Stimulated activated CD4-positive, alpha-beta T cell treated with anti-CD3 and anti-CD28 coated beads, TNF-alpha, amount 100 ng/mL, for 1 hour (primary cell): ENCODE measurements around the gene MEGF6.

ENCODE experiments used
- DNase-seq, 3 donors: peaks; one replicate each; pipeline ENCODE4 v3.0.0-alpha.2; 2020; ENCODE audit warnings: low read depth in 3 of 3, low spot score in 1 of 3

The MEGF6 gene

DNA sequence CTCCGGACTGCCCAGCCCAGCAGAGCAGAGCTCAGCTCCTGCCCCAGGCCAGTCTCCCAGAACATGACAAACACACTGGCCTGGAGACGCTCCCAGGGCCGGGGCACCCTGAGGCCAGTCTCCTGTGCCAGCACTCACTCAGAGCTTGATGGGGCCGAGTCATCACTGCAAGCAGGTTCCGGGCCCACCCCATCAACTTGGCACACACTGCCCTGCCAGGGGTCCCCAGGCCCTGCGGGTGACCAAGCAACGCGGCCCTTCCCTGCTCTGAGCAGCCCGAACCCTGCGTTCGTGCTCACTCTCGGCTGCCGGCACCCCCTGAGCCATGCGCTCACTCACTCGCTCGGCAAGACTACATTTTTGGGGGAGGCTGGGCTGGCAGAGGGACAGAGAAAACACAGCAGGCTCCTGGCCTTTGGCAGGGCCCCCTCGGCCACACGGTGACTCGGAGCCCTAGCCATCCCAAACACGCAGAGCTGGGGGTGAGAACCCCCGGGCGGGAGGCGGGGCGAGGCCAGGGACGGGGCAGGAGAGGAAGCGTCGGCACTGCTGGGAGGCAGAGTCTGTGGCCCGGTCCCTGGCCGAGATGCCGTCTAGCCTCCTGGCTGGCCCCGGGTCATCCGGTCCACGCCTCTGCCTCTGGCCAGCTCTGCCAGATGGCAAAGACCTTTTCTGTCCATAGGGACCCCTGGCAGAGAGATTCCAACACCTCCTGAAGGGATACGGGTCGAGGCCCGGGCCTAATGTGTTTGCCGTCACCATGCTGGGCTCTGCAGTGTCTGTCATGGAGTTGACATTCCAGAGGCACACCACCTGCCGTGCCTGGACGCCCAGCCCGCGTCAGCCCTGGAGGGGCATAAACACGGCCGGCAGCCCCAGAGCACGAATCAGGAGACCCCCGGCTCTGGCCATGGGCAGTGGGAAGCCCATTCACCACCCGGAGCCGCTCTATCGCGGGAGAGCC is 68.0 kb downstream of the MEGF6 start:
- DNase-seq, result no peak

DNA sequence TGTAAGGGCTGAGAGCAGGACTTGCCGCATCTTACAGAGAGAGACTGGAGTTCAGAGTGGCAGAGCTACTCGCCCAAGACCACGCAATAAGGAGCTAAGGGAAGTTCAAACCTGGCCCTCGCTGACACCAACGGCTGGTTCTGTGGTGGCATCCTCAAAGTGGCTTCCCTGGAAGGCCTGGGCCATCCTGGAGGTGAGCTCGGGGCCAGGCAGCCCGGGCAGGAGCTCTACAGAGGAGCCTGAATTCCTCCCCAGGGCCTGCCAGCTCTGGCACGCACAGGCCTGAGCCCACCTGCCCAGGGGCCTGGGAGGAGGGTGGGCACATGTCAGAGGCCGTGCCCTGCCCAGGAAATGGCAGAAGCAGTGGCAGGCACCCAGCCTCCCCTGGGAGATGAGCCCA is 68.6 kb downstream of the MEGF6 start:
- no peak for DNase-seq

DNA sequence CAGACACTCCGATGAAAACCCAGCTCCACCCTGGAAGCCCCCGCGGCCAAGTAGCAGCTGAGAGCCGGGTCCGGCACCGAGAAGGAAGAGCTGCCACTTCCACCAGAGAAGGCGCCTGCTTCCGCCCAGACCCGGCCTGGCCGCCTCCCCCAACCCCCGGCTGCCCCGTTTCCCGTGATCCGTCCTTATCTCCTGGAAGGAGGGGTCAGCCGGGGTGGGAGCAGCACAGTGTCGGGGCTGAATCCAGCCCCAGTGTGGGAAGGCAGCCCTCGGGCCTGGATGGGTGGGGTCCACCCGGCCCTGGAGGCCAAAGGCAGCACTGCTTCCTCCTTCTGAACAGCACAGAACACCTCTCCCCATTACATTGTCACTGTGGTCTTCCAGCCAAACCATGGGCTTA is 69.4 kb downstream of the MEGF6 start:
- no peak for DNase-seq

DNA sequence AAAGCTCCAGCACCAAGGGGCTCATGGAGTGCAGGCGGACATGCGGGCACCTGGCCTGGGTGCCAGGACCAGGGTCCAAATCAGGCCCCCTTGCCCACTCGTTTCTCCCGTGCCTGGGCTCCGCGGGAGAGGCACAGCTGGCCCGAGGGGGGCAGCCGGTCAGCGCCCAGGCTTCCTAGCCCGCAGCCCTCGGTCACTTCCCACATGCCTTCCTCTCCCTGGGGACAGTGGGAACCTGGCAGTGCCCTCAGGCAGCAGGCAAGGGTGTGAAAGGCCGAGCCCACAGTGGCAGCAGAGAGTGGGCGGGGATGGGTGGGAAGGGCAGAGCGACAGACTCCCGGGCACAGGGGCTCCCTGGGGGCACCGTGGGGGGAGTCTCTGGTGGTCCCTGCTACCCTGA is 69.8 kb downstream of the MEGF6 start:
- DNase-seq, result no peak

DNA sequence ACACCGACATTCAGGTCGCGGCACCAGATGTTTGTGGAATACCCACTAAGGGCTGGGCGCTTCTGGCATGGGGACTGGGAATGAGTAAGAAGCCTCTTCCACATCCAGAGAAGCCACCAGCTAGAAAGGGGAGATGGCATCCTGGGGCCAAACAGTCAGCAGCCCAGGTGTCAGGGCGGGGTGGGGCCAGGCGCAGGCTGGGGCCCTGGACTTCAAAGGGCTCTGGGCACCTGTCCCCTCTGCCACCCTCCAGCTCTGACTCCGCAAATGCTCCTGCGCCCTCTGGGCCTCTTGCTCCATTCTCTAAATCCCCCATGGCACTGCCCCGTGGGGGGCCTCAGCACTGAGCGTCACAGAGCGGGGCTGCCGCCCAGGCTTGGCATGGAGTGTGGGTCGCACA is 70.4 kb downstream of the MEGF6 start:
- no peak for DNase-seq

DNA sequence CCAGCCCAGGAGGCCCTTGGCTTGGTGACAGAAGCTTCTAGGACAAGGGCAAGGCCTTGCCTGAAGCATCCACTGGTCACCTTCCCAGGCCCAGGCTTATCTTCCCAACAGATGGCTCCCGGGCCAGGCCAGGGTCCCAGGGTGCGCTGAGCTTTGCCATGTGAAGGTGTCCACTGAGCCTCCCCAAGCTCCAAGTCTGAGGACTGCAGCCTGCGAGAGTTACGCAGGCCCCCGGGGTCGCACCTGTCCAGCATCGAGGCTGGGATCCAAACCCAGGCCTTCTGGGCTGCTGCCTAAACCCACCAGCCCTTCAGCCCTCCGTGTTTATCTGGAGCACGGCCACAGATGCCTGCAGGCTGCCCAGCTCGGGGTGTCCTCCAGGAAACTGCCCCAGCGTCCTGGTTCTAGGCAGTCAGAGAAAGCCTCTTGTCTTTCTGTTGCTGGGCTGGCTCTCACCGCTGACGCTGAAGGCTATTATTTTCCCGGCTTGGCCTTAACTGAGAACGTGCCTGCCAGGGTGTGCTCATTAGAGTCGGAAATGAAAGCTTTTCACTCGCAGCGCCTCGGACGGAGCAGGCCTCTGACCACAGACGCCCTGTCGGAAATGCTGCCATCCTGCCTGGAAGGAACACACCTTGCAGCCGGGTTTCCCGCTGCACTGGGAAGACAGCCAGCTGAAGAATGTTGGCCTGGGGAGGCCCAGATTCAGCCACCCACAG is 71.4 kb downstream of the MEGF6 start:
- DNase-seq, result no peak

DNA sequence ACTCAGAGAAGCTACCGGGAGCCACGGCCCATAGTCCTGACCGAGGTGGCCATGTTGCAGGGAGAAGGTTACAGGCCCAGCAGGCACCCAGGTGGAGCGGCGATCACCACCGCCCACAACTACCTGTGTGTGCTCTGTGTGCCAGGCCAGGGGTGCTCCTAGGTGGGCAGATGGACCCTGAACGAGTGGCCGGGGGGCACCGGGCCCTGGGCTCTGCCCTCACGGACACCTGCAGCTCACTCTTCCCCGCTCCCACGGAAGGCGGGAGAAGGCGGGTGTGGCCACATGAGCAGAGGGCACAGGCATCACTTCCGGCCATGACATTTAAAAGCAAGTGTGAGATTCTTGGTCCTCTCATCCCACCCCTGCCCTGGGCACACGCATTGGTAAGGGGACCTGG is 73.9 kb downstream of the MEGF6 start:
- DNase-seq, result no peak

DNA sequence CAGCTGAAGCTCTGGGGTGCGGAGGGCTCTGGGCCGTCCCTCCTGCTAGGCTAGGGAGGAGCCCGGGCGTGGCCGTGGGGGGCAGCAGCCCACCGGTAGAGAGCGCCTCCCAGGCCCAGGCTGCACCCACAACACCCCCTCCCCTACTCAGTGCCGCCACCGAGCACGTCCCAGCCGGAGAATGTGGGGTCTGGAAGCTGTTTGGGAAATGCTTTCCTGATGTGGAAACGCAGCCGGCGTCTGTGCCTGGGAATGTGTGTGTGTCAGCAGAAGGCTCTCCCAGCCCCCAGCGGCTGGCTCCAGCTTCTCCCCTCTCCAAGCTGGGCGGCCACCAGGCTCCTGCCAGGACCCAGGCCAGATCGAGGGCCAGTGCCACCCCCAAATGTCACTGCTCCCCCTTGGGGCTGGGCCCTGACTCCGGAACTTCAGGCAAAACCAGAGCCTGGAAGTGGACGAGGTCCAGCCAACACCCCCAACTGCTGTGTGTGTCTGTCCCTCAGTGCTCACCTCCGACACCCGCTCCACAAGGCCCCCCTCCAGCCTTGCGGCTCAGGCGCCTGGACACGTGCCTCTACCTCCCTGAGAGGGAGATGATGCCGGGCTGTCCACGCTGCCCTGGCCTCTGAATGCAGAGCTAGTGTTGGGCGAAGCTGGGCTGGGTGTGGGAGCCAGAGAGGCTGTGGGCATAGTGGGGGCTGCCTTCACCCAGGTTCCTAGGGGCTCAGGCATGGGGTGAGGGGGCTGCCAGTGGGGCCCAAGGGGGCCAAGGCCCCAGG is 74.7 kb downstream of the MEGF6 start:
- no peak for DNase-seq

DNA sequence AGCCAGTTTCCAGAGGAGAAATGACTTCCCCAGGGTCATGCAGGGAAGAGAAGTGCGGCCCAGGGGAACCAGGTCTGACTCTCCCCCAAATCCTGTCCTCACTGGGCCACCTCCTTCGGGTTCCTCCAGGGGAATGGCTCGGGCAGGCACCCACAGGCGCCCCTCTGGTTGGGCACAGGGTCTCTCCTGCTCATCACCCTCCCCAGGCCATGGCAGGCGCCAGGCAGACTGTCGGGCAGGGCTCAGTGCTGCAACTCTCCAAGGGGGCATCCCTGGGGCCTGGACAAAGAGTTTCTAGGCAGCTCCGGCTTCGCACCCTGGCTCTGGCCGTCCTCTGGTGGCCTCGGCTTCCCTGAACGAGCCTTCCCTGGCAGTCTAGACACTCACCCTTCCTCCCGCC is 75.6 kb downstream of the MEGF6 start:
- no peak for DNase-seq

DNA sequence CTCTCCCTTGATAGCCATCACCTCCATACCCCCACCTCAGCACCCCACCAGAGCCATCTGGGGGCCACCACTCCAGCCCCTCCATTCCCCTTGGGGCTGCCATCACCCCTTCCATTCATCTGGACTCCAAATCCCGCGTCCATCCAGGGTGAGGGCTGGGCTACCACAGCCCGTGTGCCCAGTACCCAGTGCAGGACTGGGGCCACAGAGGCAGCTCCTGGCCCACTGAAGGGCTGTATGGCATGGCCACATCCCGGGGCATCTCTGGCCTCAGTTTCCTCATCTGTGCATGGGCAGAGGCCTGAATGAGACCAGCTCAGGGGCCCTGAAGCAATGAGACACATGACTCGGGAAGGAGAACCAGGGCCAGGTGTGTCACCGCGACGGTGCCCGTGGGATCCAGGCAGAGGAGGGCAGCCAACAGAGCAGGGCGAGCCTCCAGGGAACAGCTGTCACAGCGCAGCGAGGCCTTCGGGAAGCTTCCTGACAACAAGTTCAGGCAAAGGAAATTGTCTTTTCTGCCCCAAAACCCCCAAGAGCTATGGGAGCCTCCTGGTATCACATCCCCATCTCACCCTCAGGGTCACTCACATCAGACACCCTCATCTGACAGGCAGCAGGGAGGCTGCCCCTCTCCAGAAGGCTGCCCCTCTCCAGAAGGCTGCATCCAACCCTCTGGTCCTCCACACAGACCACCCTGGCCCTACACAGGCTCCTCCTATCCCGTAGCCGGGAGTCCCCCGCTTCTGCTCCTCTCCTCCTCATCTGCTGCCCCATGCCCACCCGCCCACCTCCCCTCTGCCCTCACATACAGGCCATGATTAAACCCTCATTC is 76.3 kb downstream of the MEGF6 start:
- no peak for DNase-seq

DNA sequence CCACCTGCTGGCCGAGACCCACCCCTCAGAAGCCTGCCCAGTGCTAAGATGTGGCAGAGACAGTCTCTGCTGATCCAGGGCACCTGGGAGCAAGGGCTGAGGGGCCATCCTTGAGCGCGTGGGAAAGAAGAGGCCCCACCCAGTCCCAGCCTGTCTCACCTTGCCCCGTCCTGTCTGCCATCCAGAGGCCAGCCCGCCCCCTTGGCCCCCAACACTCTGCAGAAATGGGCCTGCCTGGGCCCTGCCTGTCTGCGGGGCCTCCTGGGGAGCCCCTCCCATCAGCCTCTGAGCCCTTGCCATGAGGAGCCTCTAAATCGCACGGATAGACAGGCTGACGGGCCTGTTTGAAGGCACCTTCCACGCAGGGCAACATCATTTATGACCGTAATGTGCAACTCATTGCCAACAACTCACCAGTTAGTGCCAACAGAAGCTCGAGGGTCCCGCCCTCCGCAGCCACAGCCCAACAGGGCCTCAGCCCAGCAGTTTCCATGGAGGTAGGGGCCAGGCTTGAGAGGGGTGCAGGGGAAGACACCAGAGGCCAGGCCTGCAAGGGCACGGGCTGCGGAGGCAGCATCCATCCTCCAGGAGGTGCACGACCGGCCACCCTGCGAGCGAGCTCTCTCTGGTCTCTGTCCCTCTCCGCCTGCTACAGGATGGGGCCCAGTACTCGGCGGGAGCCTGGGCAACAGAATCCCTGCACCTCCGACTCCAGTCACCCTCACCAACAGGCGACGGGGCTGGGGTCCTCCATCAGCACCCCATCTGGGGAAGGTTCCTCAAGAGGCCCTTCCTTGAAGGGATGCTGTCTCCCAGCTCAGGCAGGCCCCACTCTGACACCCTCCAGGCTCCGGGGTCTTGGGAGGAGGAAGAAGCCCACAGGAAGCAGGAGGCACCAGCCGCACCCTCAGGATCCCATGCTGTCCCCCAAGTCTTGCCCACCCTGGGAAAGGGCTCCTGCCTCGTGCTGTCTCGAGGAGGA is 78.0 kb downstream of the MEGF6 start:
- DNase-seq, result no peak

DNA sequence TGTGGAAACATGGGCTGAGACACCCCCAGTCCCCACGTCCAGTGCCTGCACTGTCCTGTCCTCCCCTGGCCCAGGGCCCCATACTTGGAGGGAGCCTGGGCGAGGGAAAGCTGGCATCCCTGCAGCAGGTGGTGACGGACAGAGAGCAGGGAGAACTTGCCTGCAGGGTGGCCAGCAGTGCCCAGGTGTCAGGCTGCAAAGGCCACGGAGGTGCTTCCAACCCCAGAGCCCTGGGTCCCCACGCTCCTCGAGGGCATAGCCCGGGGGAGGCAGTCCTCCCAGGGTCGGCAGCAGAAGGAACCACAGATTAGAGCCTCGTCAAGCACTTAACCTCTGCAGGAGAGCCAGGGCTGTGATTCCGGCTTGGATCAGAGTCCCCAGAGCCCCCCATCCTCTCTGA is 79.4 kb downstream of the MEGF6 start:
- DNase-seq, result no peak

DNA sequence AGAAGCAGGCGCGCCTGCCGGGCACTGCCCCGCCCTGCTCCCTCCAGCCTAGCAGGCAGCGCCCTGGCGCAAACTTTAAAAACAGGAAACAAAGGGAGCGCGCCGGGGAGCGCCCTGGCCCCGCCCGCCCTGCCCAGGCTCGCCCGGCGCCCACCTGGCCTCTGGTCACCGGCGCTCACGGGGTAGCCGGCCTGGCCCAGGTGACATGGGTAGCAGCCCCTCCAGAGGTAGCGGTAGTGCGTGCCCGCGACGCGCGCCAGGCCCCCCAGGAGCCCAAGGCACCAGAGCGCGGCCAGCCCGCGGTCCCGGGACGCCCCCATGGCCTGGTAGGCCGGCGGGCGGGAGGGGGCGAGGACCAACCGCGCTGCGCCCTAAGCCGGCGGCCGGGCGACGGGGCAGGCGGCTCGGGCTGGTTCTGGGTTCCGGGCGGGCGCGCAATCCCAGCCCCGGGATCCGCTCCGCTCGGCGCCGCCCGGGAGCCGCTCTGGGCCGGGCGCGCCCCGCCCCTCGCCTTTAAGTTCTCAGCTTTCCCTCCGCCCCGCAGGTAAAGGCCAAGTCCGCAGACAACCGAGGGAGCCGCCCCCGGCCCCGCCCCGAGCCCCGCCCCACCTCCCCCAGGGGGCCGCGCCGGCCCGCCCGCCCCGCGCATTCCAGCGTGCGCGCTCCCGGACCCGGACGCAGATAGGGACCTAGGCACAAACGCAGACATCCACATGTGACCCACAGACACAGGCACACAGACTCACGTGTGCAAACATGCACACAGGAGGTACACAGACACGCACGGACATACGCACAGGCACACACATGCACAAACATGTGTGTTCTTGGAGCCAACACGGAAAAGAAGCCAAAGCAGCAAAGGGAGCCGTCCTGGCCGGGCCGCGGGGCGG is 80.1 kb downstream of the MEGF6 start:
- peak; percentile 48 to 65 (median 64) for DNase-seq

DNA sequence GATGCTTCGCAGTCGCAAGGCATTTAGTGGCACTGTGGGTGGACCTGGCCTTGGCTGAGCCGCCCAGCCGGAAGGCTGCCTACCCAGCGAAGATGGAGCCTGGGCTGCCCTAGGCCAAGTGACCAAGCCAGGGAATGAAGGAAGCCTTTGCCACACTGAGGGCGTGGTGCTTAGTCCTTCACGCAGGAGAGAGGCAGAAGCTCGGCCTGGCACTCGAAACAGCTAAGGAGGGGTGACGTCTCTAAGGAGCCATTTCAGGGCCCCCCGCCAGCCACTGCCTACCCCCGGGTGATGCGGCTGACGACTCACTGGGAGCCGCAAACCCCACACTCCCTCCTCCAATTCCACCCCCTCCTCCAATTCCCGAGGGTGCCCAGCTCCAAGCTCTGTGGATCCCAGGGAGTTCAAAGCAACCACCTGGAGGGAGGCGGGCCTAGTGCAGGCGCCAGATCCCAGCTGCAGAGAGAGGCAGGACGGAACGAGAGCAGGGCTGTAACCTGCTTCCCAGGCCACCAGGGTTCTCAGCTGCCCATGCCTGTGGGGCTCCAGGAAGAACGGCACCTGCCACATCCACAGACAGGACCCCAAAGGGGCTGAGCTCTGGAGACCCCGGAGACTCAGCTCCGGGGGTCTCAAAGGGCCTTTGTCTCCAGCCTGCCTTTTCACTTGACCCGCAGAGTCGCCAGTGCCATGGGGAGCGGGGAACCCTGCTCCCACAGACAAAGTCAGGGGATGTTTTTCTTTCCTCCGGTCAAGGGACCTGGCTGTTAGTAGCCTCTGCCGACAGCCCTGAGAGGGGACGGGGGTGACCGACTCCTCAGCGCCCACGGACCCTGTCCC is 81.0 kb downstream of the MEGF6 start:
- DNase-seq, result no peak

DNA sequence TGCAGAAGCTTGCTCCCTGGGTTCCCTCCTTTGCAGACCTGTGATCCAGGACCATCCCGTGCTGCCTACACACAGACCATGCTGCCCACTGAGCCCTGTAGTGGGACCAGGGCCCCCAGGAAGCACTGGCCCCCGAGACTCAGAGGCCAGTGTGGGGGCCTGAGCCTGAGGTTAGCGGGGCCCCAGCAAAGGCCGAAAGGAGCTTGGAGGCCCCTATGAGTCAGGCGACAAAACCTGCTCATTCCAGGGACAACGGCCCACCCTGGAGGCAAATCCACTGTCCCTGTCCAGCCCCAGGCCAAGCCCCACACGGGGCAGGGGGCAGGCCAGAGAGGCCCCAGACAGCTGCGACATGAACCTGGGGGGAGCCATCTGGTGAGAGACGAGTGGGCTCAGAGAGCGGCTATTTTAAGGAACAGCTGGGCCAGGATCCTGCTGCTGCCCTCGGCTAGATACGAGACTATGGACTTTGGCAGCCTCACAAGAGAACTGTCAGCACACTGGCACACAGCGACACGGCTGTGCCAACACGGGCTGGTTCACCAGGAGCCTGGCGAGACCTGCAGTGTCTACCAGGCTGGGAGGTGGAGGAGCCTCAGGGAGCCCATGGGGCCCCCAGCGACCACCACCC is 82.1 kb downstream of the MEGF6 start:
- DNase-seq, result no peak

DNA sequence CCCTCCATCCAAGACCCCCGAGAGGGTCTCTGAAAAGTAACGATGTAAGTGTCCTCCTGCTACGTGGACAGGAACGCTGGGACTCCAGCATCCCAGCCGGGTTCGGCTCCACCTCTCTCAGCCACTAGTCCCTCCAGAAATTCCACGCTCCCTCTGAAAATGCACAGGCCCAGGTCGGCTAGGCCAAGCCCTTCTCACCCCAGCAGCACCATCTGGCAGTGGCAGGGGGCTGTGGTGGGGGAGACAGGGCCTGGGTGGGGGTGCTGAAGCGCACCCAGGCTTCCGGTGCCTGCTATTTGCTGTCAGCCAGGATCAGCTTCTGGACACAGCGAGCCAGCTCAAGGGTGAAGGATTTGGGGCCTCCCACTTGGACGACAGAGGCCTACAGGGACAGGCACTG is 83.5 kb downstream of the MEGF6 start:
- no peak for DNase-seq
